CD4-positive, alpha-beta T cell treated with Interleukin-1 beta for 1 hour (primary cell): ENCODE results near the gene H3-3A.

ENCODE experiments used
- DNase-seq, 2 donors: peaks; one replicate each; pipeline ENCODE4 v3.0.0-alpha.2; 2020 to 2022

H3-3A gene

GRCh38 chr1:226116673-226117072, 54.2 kb downstream of the H3-3A start:
- DNase-seq = no peak

GRCh38 chr1:226117330-226117729, 54.8 kb downstream of the H3-3A start:
- DNase-seq = no peak

- no peak for DNase-seq
Observed at GRCh38 chr1:226118357-226118756, 55.8 kb downstream of the H3-3A start.

GRCh38 chr1:226119169-226119568, 56.7 kb downstream of the H3-3A start:
- DNase-seq = no peak

GRCh38 chr1:226120398-226120797, 57.9 kb downstream of the H3-3A start:
- DNase-seq = no peak

GRCh38 chr1:226121049-226121586, 58.6 kb downstream of the H3-3A start:
- DNase-seq = no peak
